Measurements from ENCODE around the gene OR7G1.

DNA sequence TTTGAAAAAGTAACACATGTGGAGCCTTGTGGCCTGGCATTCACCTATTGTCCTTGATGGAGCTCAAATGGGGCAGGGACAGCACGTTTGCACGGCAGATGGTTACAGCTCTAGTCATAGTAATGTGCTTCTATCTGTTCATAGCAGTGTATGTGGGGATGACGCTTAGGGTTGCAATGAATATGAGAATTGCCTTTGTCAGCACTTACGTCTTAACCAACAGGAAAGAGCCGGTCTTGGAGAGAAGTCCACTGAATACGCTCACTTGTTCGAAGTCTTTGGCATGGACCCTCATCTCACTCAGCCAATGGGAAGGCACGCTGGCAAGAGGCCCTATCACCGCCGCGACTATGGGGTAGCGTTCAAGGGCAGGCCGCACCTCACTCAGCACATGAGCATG lies 44.3 kb upstream of the OR7G1 start:
- TF ChIP-seq, protein P1, sequence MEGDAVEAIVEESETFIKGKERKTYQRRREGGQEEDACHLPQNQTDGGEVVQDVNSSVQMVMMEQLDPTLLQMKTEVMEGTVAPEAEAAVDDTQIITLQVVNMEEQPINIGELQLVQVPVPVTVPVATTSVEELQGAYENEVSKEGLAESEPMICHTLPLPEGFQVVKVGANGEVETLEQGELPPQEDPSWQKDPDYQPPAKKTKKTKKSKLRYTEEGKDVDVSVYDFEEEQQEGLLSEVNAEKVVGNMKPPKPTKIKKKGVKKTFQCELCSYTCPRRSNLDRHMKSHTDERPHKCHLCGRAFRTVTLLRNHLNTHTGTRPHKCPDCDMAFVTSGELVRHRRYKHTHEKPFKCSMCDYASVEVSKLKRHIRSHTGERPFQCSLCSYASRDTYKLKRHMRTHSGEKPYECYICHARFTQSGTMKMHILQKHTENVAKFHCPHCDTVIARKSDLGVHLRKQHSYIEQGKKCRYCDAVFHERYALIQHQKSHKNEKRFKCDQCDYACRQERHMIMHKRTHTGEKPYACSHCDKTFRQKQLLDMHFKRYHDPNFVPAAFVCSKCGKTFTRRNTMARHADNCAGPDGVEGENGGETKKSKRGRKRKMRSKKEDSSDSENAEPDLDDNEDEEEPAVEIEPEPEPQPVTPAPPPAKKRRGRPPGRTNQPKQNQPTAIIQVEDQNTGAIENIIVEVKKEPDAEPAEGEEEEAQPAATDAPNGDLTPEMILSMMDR (IDR thresholded peaks at IDR 0.05) = no peak
- TF ChIP-seq POLR2A (IDR thresholded peaks at IDR 0.05) = no peak
